ENCODE results near the gene HOXA7.

GRCh38 chr7:27126596-27127327 is 29.7 kb downstream of the HOXA7 start:
- no peak for TF ChIP-seq EZH2 (IDR thresholded peaks at IDR 0.05; ENCODE audit: insufficient read depth, poor library complexity, severe bottlenecking)
- TF ChIP-seq EZH2phosphoT487 (IDR thresholded peaks at IDR 0.05; ENCODE audit: insufficient read depth, low read depth) = no peak
